Stomach (tissue), 9 donors: ENCODE results near the gene LRRC61. TPM values are rescaled to one million over a fixed set of nuclear protein-coding genes. Genes with fewer than 3 reads are reported as not detected.
"Not testable (repeated sequence)": the region's sequence is repeated elsewhere in the genome, so short reads cannot be mapped to it uniquely, and the experiment has no call there.

ENCODE experiments used
- DNase-seq, 2 donors: peaks; one replicate each; pipeline versions ENCODE4 v3.0.0 to v3.0.0-alpha.2; 2013 to 2019
- H3K27ac ChIP-seq, 5 donors: fragments of 200-600 bp in 4 of 5; sonication (generic) in 4 of 5; one replicate each; pipeline ENCODE4 v1.5.1; 2013 to 2019; ENCODE audit warnings: mild to moderate bottlenecking in 1 of 5, moderate library complexity in 1 of 5
- H3K27me3 ChIP-seq, 3 donors: fragments of 200-600 bp; sonication (generic); one replicate each; pipeline ENCODE4 v1.5.1; 2017 to 2019; ENCODE audit warnings: mixed run types in 1 of 3
- H3K36me3 ChIP-seq, 4 donors: fragments of 200-600 bp; sonication (generic); 1 replicate in 3 of 4; 2 replicates in 1 of 4; pipeline ENCODE4 v1.5.1; 2016 to 2019
- H3K4me1 ChIP-seq, 4 donors: fragments of 200-600 bp; sonication (generic); one replicate each; pipeline ENCODE4 v1.5.1; 2016 to 2019
- H3K4me3 ChIP-seq, 4 donors: fragments of 200-600 bp; sonication (generic) in 3 of 4; one replicate each; pipeline ENCODE4 v1.5.1; 2016 to 2019; ENCODE audit warnings: mild to moderate bottlenecking in 1 of 4
- H3K9me3 ChIP-seq, 4 donors: fragments of 200-600 bp; sonication (generic); one replicate each; pipeline ENCODE4 v1.5.1; 2016 to 2019
- EP300 ChIP-seq: sonication (generic); formaldehyde crosslinking; IDR thresholded peaks from one replicate; pipeline ENCODE4 v1.6.1; 2017; ENCODE audit warnings: antibody characterized with exemption
- POLR2A ChIP-seq, 4 donors: fragments of 450-650 bp; IDR thresholded peaks; one replicate each; pipeline ENCODE4 v1.6.1; 2016; ENCODE audit warnings: antibody characterized with exemption in 4 of 4, control low read depth in 2 of 4, mild to moderate bottlenecking in 1 of 4, moderate library complexity in 1 of 4
- POLR2AphosphoS5 ChIP-seq, 3 donors: sonication (generic); formaldehyde crosslinking; IDR thresholded peaks; one replicate each; pipeline ENCODE4 v1.6.1; 2016; ENCODE audit warnings: antibody characterized with exemption in 3 of 3
- WGBS, 5 donors: extraction: QIAGEN DNeasy Blood & Tissue Kit in 3 of 5; methylation state at CpG; one replicate each; pipeline versions ENCODE4 v1.1.5 to v1.1.7; 2013 to 2018; 5-methylcytosine and 5-hydroxymethylcytosine counted together
- intact Hi-C: fragments of 100-400 bp; cut with DNase I; formaldehyde crosslinking; loops from one replicate; pipeline ENCODE4 v1.15.1; 2023; ENCODE audit warnings: low total_unique reads
- polyA plus RNA-seq, 3 donors: library from polyadenylated mRNA; stranded (reverse); fragments of 200-250 nt; gene quantifications; one replicate each; pipeline ENCODE4 v1.2.3, GENCODE V29; 2013
- total RNA-seq, 5 donors: library from RNA; depleted of rRNA; stranded (reverse); fragments of >200 nt; gene quantifications; one replicate each; pipeline versions ENCODE4 v1.1.0 to v1.2.3, GENCODE V29; 2014 to 2016
- TF ChIP-seq, protein P1 (sequence below), 7 experiments: fragments of 450-650 bp in 4 of 7; fragments of 200-600 bp in 3 of 7; sonication (generic) in 3 of 7; IDR thresholded peaks; one replicate each; pipeline ENCODE4 v1.5.1; 2016 to 2019; ENCODE audit warnings: antibody characterized with exemption in 7 of 7, control low read depth in 2 of 7, mild to moderate bottlenecking in 1 of 7
- donor health status: healthy with polysubstance abuse.
- donor health status: Bipolar disorder and iron deficiency.
- donor health status: healthy.

LRRC61 gene
- total and polyA plus RNA-seq, 8 donors: 5.6 to 15.9 (median 9.6) TPM; not detected in 2

DNA sequence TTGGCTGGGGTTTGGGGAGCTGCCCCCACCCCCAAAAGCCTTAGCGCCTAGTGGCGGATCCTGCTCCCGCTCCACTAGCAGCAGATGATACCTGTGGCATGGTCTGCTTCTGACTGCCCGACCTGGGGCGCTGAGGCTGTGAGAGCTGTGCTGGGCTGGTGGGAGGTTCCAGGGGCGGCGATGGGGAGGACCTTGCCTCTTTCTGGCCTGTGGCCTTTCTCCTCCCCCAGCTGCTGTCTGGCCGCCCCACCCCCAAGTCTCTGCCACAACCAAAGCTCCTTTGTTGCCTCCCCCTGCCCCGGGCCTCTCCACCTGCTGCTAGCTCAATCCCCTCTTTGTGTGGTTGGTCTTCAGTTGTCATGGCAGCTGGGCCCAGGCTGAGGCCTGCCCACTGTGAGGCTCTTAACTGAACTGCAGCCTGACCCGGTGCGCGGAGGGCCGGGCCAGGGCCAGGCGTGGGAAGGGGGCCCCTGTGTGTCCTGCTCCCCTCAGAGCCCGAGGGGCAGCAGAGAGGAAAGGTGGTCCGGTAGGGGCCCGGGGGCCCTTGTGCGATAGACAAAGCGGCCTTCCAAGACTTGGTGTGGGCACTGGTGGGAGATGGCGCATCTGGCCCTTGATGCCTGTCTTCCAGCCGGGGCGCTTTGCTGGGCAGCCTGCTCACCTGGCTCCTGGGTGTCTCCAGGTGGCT is 60.7 kb downstream of the LRRC61 start:
- peaks cover 0 to 6% (median 0%) of the 10 kb centered on the region in 4 donors for H3K36me3 ChIP-seq
- peak overlapping the region in 2 of 5 donors; percentile 18 to 38 for H3K27ac ChIP-seq
- H3K9me3 ChIP-seq: no peaks in the 10 kb centered on the region
- WGBS, 5 donors: 64 to 88% (median 87%) methylated on average over 17 to 22 of the region's 22 CpGs
- DNase-seq: peak in 1 of 2 donors; percentile 94
- peaks cover 7 to 64% (median 46%) of the 10 kb centered on the region in 4 donors for H3K4me1 ChIP-seq
- intact Hi-C loops: no loop called here
- no peak overlapping the region for H3K4me3 ChIP-seq
- no peaks in the 10 kb centered on the region for H3K27me3 ChIP-seq
- TF ChIP-seq POLR2AphosphoS5 (IDR thresholded peaks at IDR 0.05) (no peak), POLR2A (IDR thresholded peaks at IDR 0.05) (no peak), EP300 (no peak)
- TF ChIP-seq, protein P1, sequence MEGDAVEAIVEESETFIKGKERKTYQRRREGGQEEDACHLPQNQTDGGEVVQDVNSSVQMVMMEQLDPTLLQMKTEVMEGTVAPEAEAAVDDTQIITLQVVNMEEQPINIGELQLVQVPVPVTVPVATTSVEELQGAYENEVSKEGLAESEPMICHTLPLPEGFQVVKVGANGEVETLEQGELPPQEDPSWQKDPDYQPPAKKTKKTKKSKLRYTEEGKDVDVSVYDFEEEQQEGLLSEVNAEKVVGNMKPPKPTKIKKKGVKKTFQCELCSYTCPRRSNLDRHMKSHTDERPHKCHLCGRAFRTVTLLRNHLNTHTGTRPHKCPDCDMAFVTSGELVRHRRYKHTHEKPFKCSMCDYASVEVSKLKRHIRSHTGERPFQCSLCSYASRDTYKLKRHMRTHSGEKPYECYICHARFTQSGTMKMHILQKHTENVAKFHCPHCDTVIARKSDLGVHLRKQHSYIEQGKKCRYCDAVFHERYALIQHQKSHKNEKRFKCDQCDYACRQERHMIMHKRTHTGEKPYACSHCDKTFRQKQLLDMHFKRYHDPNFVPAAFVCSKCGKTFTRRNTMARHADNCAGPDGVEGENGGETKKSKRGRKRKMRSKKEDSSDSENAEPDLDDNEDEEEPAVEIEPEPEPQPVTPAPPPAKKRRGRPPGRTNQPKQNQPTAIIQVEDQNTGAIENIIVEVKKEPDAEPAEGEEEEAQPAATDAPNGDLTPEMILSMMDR (IDR thresholded peaks at IDR 0.05): no peak

GRCh38 chr7:150384406-150385301 is 61.5 kb downstream of the LRRC61 start:
- DNase-seq: no peak
- H3K27ac ChIP-seq: peak overlapping the region in 1 of 5 donors; percentile 18
- 85 to 92% (median 88%) methylated on average over 14 to 15 of the region's 15 CpGs for WGBS, 5 donors
- peaks cover 0 to 9% (median 0%) of the 10 kb centered on the region in 4 donors for H3K36me3 ChIP-seq
- no peaks in the 10 kb centered on the region for H3K27me3 ChIP-seq
- H3K9me3 ChIP-seq: no peaks in the 10 kb centered on the region
- peaks cover 7 to 68% (median 47%) of the 10 kb centered on the region in 4 donors for H3K4me1 ChIP-seq
- no peak for TF ChIP-seq POLR2A (IDR thresholded peaks at IDR 0.05)
- TF ChIP-seq EP300: no peak
- TF ChIP-seq, protein P1 (IDR thresholded peaks at IDR 0.05): no peak
- no peak for TF ChIP-seq POLR2AphosphoS5 (IDR thresholded peaks at IDR 0.05)
- intact Hi-C loops: no loop called here
- H3K4me3 ChIP-seq: no peak overlapping the region

- intact Hi-C loops: no loop called here
- no peak for DNase-seq
- peaks cover 0 to 13% (median 4%) of the 10 kb centered on the region in 4 donors for H3K36me3 ChIP-seq
- H3K9me3 ChIP-seq: no peaks in the 10 kb centered on the region
- H3K27me3 ChIP-seq: no peaks in the 10 kb centered on the region
- TF ChIP-seq, protein P1 (IDR thresholded peaks at IDR 0.05): no peak
- TF ChIP-seq POLR2A (IDR thresholded peaks at IDR 0.05) (no peak), EP300 (no peak), POLR2AphosphoS5 (IDR thresholded peaks at IDR 0.05) (no peak)
- H3K4me1 ChIP-seq: peaks cover 2 to 62% (median 41%) of the 10 kb centered on the region in 4 donors
- H3K4me3 ChIP-seq: no peak overlapping the region
- H3K27ac ChIP-seq: no peak overlapping the region
- 73 to 86% (median 83%) methylated on average over 14 of the region's 14 CpGs for WGBS, 5 donors
These were observed 62.2 kb downstream of the LRRC61 start for GRCh38 chr7:150385302-150385723.

DNA sequence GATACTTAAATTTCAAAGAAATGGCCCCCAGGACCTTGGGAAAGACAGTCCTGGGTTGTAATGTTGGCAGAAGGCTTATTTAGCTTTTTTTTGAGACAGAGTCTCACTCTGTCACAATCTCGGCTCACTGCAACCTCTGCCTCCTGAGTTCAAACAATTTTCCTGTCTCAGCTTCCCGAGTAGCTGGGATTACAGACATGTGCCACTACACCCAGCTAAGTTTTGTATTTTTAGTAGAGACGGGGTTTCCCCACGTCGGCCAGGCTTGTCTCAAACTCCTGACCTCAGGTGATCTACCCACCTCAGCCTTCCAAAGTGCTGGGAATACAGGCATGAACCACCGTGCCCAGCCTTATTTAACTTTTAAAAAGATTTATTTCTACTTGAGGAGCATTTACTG is 62.7 kb downstream of the LRRC61 start:
- DNase-seq, intact Hi-C loops, H3K4me3 ChIP-seq, H3K9me3 ChIP-seq, H3K27ac ChIP-seq, H3K27me3 ChIP-seq: not testable (repeated sequence)
- peaks cover 0 to 13% (median 4%) of the 10 kb centered on the region in 4 donors for H3K36me3 ChIP-seq
- 57 to 66% (median 66%) methylated on average over 6 of the region's 6 CpGs for WGBS, 5 donors
- peaks cover 0 to 56% (median 36%) of the 10 kb centered on the region in 4 donors for H3K4me1 ChIP-seq

Other genes starting within 250 kb of the LRRC61 start
- 10 to 100 TPM in 3 of 5 donors, 1 to 10 TPM in 2; 2.3 to 68.7 (median 16.2) TPM for gene ACTR3C, start 190 bp downstream of the LRRC61 start, total RNA-seq
- gene ACTR3C, start 190 bp downstream of the LRRC61 start, polyA plus RNA-seq: 10 to 100 TPM in 1 of 3 donors, 1 to 10 TPM in 2; 3.1 to 10.1 (median 7.0) TPM
- 100 to 1,000 TPM in 1 of 5 donors, 10 to 100 TPM in 4; 33.5 to 244 (median 70.9) TPM for gene RARRES2, start 18.3 kb downstream of the LRRC61 start, total RNA-seq
- gene RARRES2, start 18.3 kb downstream of the LRRC61 start, polyA plus RNA-seq: 100 to 1,000 TPM; 161 to 232 (median 197) TPM
- 100 to 1,000 TPM in 3 of 5 donors, 10 to 100 TPM in 2; 44.2 to 298 (median 104) TPM for gene REPIN1, start 45.5 kb downstream of the LRRC61 start, total RNA-seq
- gene REPIN1, start 45.5 kb downstream of the LRRC61 start, polyA plus RNA-seq: 10 to 100 TPM; 35.9 to 41.5 (median 36.4) TPM
- 10 to 100 TPM in 2 of 5 donors, 1 to 10 TPM in 1, not detected in 2; 2.0 to 17.0 (median 14.8) TPM for gene ZNF775, start 56.0 kb downstream of the LRRC61 start, total RNA-seq
- 1 to 10 TPM; 1.8 to 2.6 (median 2.4) TPM for gene ZNF775, start 56.0 kb downstream of the LRRC61 start, polyA plus RNA-seq
- 1 to 10 TPM in 2 of 5 donors, under 1 TPM in 3; under 0.01 to 8.3 (median 0.29) TPM for gene GIMAP8, start 127.3 kb downstream of the LRRC61 start, total RNA-seq
- gene GIMAP8, start 127.3 kb downstream of the LRRC61 start, polyA plus RNA-seq: 1 to 10 TPM; 2.8 to 3.2 (median 2.9) TPM
- 10 to 100 TPM in 2 of 5 donors, 1 to 10 TPM in 2, not detected in 1; 1.2 to 13.0 (median 7.5) TPM for gene GIMAP7, start 191.5 kb downstream of the LRRC61 start, total RNA-seq
- gene GIMAP7, start 191.5 kb downstream of the LRRC61 start, polyA plus RNA-seq: 10 to 100 TPM in 2 of 3 donors, 1 to 10 TPM in 1; 9.0 to 15.9 (median 14.8) TPM
- 10 to 100 TPM in 3 of 5 donors, under 1 TPM in 1, not detected in 1; 0.89 to 79.9 (median 19.7) TPM for gene GIMAP4, start 244.0 kb downstream of the LRRC61 start, total RNA-seq
- 10 to 100 TPM; 11.2 to 16.6 (median 12.2) TPM for gene GIMAP4, start 244.0 kb downstream of the LRRC61 start, polyA plus RNA-seq